Activated T-cell treated with anti-CD3 and anti-CD28 coated beads, Interleukin-2, amount 50 U/mL, for 48 hours (primary cell): Measurements from ENCODE around the gene SCUBE3.
A peak's percentile ranks its signal among the peaks of the same experiment; 100 is the strongest.

ENCODE experiments used
- DNase-seq, 2 experiments: peaks; one replicate each; pipeline ENCODE4 v3.0.0-alpha.2; 2020

Gene SCUBE3

GRCh38 chr6:35278708-35279107, 65.0 kb downstream of the SCUBE3 start:
- DNase-seq, result no peak

GRCh38 chr6:35280903-35281302, 67.1 kb downstream of the SCUBE3 start:
- DNase-seq, result no peak

GRCh38 chr6:35282472-35282871, 68.7 kb downstream of the SCUBE3 start:
- no peak for DNase-seq

- DNase-seq, result no peak
Observed at GRCh38 chr6:35283361-35283760, 69.6 kb downstream of the SCUBE3 start.

GRCh38 chr6:35287671-35288396, 74.1 kb downstream of the SCUBE3 start:
- no peak for DNase-seq

GRCh38 chr6:35288834-35289233, 75.1 kb downstream of the SCUBE3 start:
- no peak for DNase-seq

GRCh38 chr6:35291491-35291890, 77.7 kb downstream of the SCUBE3 start:
- no peak for DNase-seq

GRCh38 chr6:35292494-35292893, 78.7 kb downstream of the SCUBE3 start:
- no peak for DNase-seq

- no peak for DNase-seq
Observed at GRCh38 chr6:35293681-35294080, 79.9 kb downstream of the SCUBE3 start.

- DNase-seq, result peak; percentile 57 to 61
Observed at GRCh38 chr6:35294308-35294945, 80.7 kb downstream of the SCUBE3 start.

- no peak for DNase-seq
Observed at GRCh38 chr6:35295036-35295435, 81.3 kb downstream of the SCUBE3 start.

GRCh38 chr6:35295521-35296315, 82.0 kb downstream of the SCUBE3 start:
- DNase-seq, result no peak

- DNase-seq, result no peak
Observed at GRCh38 chr6:35296931-35297600, 83.3 kb downstream of the SCUBE3 start.

- DNase-seq, result peak; percentile 89 to 92
Observed at GRCh38 chr6:35297601-35298481, 84.1 kb downstream of the SCUBE3 start, which contains the start of gene DEF6. Gene DEF6 (plus strand): TSS chr6:35297818. CDS start chr6:35297857, 39 bp downstream.

- peak in 1 of 2 experiments; percentile 55 for DNase-seq
Observed at GRCh38 chr6:35298625-35299140, 84.9 kb downstream of the SCUBE3 start.

GRCh38 chr6:35299674-35300073, 85.9 kb downstream of the SCUBE3 start:
- peak in 1 of 2 experiments; percentile 44 for DNase-seq

- DNase-seq, result peak in 1 of 2 experiments; percentile 46
Observed at GRCh38 chr6:35300848-35301247, 87.1 kb downstream of the SCUBE3 start.
